ENCODE measurements around the gene IZUMO2.

DNA sequence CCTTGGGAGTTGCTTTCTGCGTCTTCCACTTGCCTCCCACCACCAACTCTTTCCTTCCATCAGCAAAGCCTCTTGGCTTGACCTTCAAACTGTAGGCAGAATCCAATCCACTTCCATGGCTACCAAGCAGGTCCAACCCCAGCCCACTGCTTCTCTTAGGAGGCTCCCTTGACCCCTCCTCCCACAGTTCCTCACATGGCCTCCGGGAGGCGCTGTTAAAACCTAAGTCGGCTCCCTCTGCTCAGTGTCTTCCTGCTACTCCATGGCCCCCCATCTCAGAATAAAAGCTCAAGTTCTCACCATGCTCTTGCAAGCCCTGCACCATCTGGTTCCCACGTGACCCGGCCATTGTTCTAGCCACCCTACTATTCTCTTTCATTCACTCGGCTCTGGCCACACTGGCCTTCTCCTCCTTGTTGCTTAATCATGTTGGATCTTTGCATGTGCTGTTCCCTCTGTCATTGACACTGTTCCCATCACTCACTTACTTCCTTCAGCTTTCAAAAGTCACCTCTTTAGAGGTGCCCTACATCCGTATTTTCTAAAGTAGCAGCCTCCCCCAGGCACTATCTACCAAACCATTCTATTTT is 7.5 kb downstream of the IZUMO2 start:
- TF ChIP-seq CTCF (optimal IDR thresholded peaks at IDR 0.05 in 1 of 3, IDR thresholded peaks at IDR 0.05 in 1 of 3, conservative IDR thresholded peaks at IDR 0.05 in 1 of 3; ENCODE audit: extremely low read depth in 1 of 3, insufficient read depth in 2 of 3, low read length in 3 of 3) (peak in 1 of 3 experiments; percentile 9), EZH2 (IDR thresholded peaks at IDR 0.05; ENCODE audit: low read length) (no peak)

Measured in keratinocyte (primary cell).